Sigmoid colon (tissue), 4 donors: ENCODE data around the gene RASSF1.

Experiments
- POLR2A ChIP-seq, 2 donors: fragments of 450-650 bp; IDR thresholded peaks; one replicate each; pipeline ENCODE4 v1.6.1; 2016; ENCODE audit warnings: antibody characterized with exemption in 2 of 2, mild to moderate bottlenecking in 2 of 2, moderate library complexity in 2 of 2
- POLR2AphosphoS5 ChIP-seq, 4 donors: sonication (generic); formaldehyde crosslinking; IDR thresholded peaks; one replicate each; pipeline ENCODE4 v1.6.1; 2017; ENCODE audit warnings: antibody characterized with exemption in 4 of 4
- TF ChIP-seq, protein P1 (sequence below), 4 experiments: fragments of 450-650 bp in 3 of 4; fragments of 200-600 bp in 1 of 4; IDR thresholded peaks; one replicate each; pipeline ENCODE4 v1.5.1; 2016 to 2019; ENCODE audit warnings: antibody characterized with exemption in 4 of 4, mild to moderate bottlenecking in 3 of 4, moderate library complexity in 2 of 4

- TF ChIP-seq, protein P1, sequence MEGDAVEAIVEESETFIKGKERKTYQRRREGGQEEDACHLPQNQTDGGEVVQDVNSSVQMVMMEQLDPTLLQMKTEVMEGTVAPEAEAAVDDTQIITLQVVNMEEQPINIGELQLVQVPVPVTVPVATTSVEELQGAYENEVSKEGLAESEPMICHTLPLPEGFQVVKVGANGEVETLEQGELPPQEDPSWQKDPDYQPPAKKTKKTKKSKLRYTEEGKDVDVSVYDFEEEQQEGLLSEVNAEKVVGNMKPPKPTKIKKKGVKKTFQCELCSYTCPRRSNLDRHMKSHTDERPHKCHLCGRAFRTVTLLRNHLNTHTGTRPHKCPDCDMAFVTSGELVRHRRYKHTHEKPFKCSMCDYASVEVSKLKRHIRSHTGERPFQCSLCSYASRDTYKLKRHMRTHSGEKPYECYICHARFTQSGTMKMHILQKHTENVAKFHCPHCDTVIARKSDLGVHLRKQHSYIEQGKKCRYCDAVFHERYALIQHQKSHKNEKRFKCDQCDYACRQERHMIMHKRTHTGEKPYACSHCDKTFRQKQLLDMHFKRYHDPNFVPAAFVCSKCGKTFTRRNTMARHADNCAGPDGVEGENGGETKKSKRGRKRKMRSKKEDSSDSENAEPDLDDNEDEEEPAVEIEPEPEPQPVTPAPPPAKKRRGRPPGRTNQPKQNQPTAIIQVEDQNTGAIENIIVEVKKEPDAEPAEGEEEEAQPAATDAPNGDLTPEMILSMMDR (IDR thresholded peaks at IDR 0.05), result no peak
- TF ChIP-seq POLR2A (IDR thresholded peaks at IDR 0.05) (no peak), POLR2AphosphoS5 (IDR thresholded peaks at IDR 0.05) (no peak)
These were observed 20.6 kb downstream of the RASSF1 start for GRCh38 chr3:50319894-50320625.
